K562 (cell line): ENCODE results near the gene TMEM108. TPM values are rescaled to one million over a fixed set of nuclear protein-coding genes. Genes with fewer than 3 reads are reported as not detected.

Source experiments
- ATAC-seq: fragments of 200-7000 bp; cut with Tn5 transposase; 3 replicates; pipeline ENCODE4 v1.9.1; 2020; ENCODE audit warnings: moderate library complexity
- BruUV-seq: library from RNA; stranded (reverse); fragments of 400-500 nt; replicated peaks from 2 replicates; lab custom pipeline; 2021; lab: Mats Ljungman, UMichigan
- CTCF ChIA-PET: fragments of 300-600 bp; formaldehyde crosslinking; extraction: SDS; loops from one replicate; lab custom pipeline; 2021; ENCODE audit warnings: low intra/inter-chr PET ratio; lab: Yijun Ruan, JAX
- POLR2A ChIA-PET: fragments of 300-600, 350-650 bp; sonication (Branson Sonifier 250); formaldehyde crosslinking; extraction: SDS; loops from one replicate; lab custom pipeline; 2021; ENCODE audit warnings: antibody characterized with exemption, inconsistent platforms; lab: Yijun Ruan, JAX
- DNase-seq, 4 experiments: peaks; one replicate each; pipeline versions ENCODE4 v3.0.0 to v3.0.0-alpha.2; 2011 to 2018; ENCODE audit warnings: low spot score in 3 of 4, mixed read lengths in 3 of 4; ENCODE audit errors: extremely low read depth in 1 of 4
- FAIRE-seq: peaks from 2 replicates; lab custom pipeline; 2011; peaks lifted over from hg19 to GRCh38; lab: Jason Lieb, UNC
- H2AFZ ChIP-seq: 2 replicates; pipeline ENCODE4 v1.6.0; 2011; ENCODE audit warnings: low read depth, low read length, control low read depth, inconsistent platforms
- H3K27ac ChIP-seq: fragments of 200-600 bp; 3 replicates; pipeline ENCODE4 v1.8.0; 2011; ENCODE audit warnings: low read depth, mild to moderate bottlenecking, control low read depth, inconsistent platforms, low read length, moderate library complexity, mixed read lengths; ENCODE audit errors: extremely low read depth
- H3K27me3 ChIP-seq, 2 experiments: fragments of 300-600 bp in 1 of 2; 2 replicates in 1 of 2; 3 replicates in 1 of 2; pipeline versions ENCODE4 v1.6.0 to v1.8.0; 2011; ENCODE audit warnings: inconsistent platforms in 2 of 2, low read length in 2 of 2, mild to moderate bottlenecking in 1 of 2, mixed read lengths in 1 of 2, moderate library complexity in 1 of 2; ENCODE audit not compliant: control insufficient read depth in 2 of 2, insufficient read depth in 2 of 2
- H3K36me3 ChIP-seq: fragments of 300-600 bp; 3 replicates; pipeline ENCODE4 v1.8.0; 2011; ENCODE audit warnings: mild to moderate bottlenecking, low read length, inconsistent platforms; ENCODE audit not compliant: control insufficient read depth, insufficient read depth
- H3K4me1 ChIP-seq, 2 experiments: fragments of 200-600 bp in 1 of 2; replicated peaks in 1 of 2; 2 replicates in 1 of 2; 3 replicates in 1 of 2; pipeline versions ENCODE4 v1.5.1 to v1.8.0; 2011; ENCODE audit warnings: inconsistent platforms in 2 of 2, low read length in 2 of 2, mild to moderate bottlenecking in 1 of 2, mixed read lengths in 1 of 2, moderate library complexity in 1 of 2; ENCODE audit not compliant: control insufficient read depth in 2 of 2, insufficient read depth in 2 of 2
- H3K4me2 ChIP-seq: 2 replicates; pipeline ENCODE4 v1.6.1; 2011; ENCODE audit warnings: low read length, control low read depth, inconsistent platforms, mixed read lengths; ENCODE audit not compliant: insufficient read depth
- H3K4me3 ChIP-seq: fragments of 200-600 bp; sonication (generic), shearing (Covaris generic); 2 replicates; pipeline ENCODE4 v1.5.1; 2016; ENCODE audit warnings: control low read depth, inconsistent platforms
- H3K79me2 ChIP-seq: fragments of 200-600 bp; 3 replicates; pipeline ENCODE4 v1.8.0; 2011; ENCODE audit warnings: low read length, inconsistent platforms; ENCODE audit not compliant: control insufficient read depth, insufficient read depth
- H3K9ac ChIP-seq, 2 experiments: 2 replicates each; pipeline versions ENCODE4 v1.6.0 to v1.6.1; 2011; ENCODE audit warnings: low read depth in 2 of 2, low read length in 2 of 2, control low read depth in 1 of 2, inconsistent platforms in 1 of 2, mild to moderate bottlenecking in 1 of 2, mixed read lengths in 1 of 2; ENCODE audit not compliant: insufficient read depth in 1 of 2
- H3K9me1 ChIP-seq: one replicate; pipeline ENCODE4 v1.6.0; 2011; ENCODE audit warnings: inconsistent platforms, mild to moderate bottlenecking, low read length, moderate library complexity; ENCODE audit not compliant: control insufficient read depth, insufficient read depth
- H3K9me3 ChIP-seq: replicated peaks from 2 replicates; pipeline ENCODE4 v1.5.1; 2011; ENCODE audit warnings: low read depth, low read length, inconsistent platforms; ENCODE audit not compliant: control insufficient read depth, insufficient read depth
- H4K20me1 ChIP-seq: replicated peaks from 2 replicates; pipeline ENCODE4 v1.6.1; 2011; ENCODE audit warnings: low read length, inconsistent platforms, mixed read lengths; ENCODE audit not compliant: control insufficient read depth, insufficient read depth
- ETS1 ChIP-seq: conservative IDR thresholded peaks from 2 replicates; pipeline ENCODE4 v1.6.1; 2011; ENCODE audit warnings: low read depth, mild to moderate bottlenecking, low read length; ENCODE audit not compliant: control insufficient read depth
- FOXM1 ChIP-seq, 2 experiments: fragments of 450-650 bp in 1 of 2; sonication (generic) in 1 of 2; formaldehyde crosslinking in 1 of 2; IDR thresholded peaks; 2 replicates each; pipeline versions ENCODE4 v1.6.1 to v1.9.0; 2017 to 2022; ENCODE audit warnings: low read depth in 2 of 2, mild to moderate bottlenecking in 2 of 2, missing genetic modification reagents in 1 of 2, moderate library complexity in 1 of 2
- GATAD2A ChIP-seq: fragments of 450-650 bp; IDR thresholded peaks from 2 replicates; pipeline ENCODE4 v1.6.1; 2017
- LARP7 ChIP-seq: fragments of 450-650 bp; IDR thresholded peaks from 2 replicates; pipeline ENCODE4 v1.6.1; 2016
- NR4A1 ChIP-seq, 2 experiments: fragments of 250-450 bp in 1 of 2; fragments of 450-650 bp in 1 of 2; sonication (Bioruptor Pico) in 1 of 2; IDR thresholded peaks; 2 replicates each; pipeline versions ENCODE4 v1.4.0 to v1.6.1; 2016 to 2020; ENCODE audit warnings: mild to moderate bottlenecking in 2 of 2, missing compliant biosample characterization in 1 of 2, missing genetic modification characterization in 1 of 2, moderate library complexity in 1 of 2
- POLR2A ChIP-seq: fragments of 450-650 bp; conservative IDR thresholded peaks from 2 replicates; pipeline ENCODE4 v1.6.1; 2016
- SIN3A ChIP-seq, 2 experiments: fragments of 150-350 bp in 1 of 2; IDR thresholded peaks; 2 replicates each; pipeline ENCODE4 v1.6.1; 2011 to 2016; ENCODE audit warnings: borderline replicate concordance in 2 of 2, low read depth in 2 of 2, low read length in 2 of 2, mild to moderate bottlenecking in 2 of 2, moderate library complexity in 2 of 2; ENCODE audit not compliant: control insufficient read depth in 1 of 2
- SMAD4 ChIP-seq: fragments of 250-450 bp; sonication (Bioruptor Pico); conservative IDR thresholded peaks from 2 replicates; pipeline ENCODE4 v1.8.0; 2021; ENCODE audit warnings: inconsistent platforms, mild to moderate bottlenecking, moderate library complexity
- SNRNP70 ChIP-seq: fragments of 200-400 bp; formaldehyde crosslinking; optimal IDR thresholded peaks from 2 replicates; pipeline ENCODE3; 2017; ENCODE audit warnings: low read depth, low read length
- ZKSCAN3 ChIP-seq: fragments of 250-450 bp; sonication (Bioruptor Pico); IDR thresholded peaks from 2 replicates; pipeline ENCODE4 v1.4.0; 2020
- WGBS: fragments of 100-300 bp; shearing (Covaris generic); methylation state at CpG from one replicate; pipeline ENCODE4 v1.1.6; 2016; ENCODE audit warnings: low coverage, mixed read lengths; ENCODE audit not compliant: insufficient coverage; ENCODE audit errors: missing lambda C conversion rate; 5-methylcytosine and 5-hydroxymethylcytosine counted together
- in situ Hi-C: fragments of 300-500 bp; cut with MboI; formaldehyde crosslinking; loops from 4 replicates; pipeline ENCODE4 v1.15.0; 2018; ENCODE audit warnings: inconsistent platforms, mixed read lengths
- intact Hi-C: fragments of 100-400 bp; cut with micrococcal nuclease; formaldehyde crosslinking; loops from 2 replicates; pipeline ENCODE4 v1.14.2; 2022
- polyA plus RNA-seq, 8 experiments: library from polyadenylated mRNA; depleted of rRNA in 4 of 8; stranded (reverse) in 5 of 8; unstranded in 3 of 8; fragments of >200 nt; fragmentation: Nextera tagmentation in 2 of 8; fragmentation: Illumina TruSeq in 1 of 8; extraction: Ambion mirVana in 2 of 8; extraction: Trizol in 1 of 8; gene quantifications; 2 replicates each; pipeline versions ENCODE4 v1.2.1 to v1.2.3, GENCODE V29; 2011 to 2014; ENCODE audit warnings: inconsistent platforms in 1 of 8, missing spikeins in 1 of 8
- total RNA-seq, 7 experiments: library from RNA; depleted of rRNA in 6 of 7; stranded (reverse); fragments of >200 nt in 6 of 7; fragmentation: Illumina TruSeq in 2 of 7; extraction: Trizol in 2 of 7; gene quantifications; 2 replicates each; pipeline versions ENCODE4 v1.2.1 to v1.2.3, GENCODE V29; 2011 to 2021; ENCODE audit warnings: low replicate concordance in 1 of 7
- TF ChIP-seq, protein P1 (sequence below): fragments of 250-450 bp; sonication (Bioruptor Pico); IDR thresholded peaks from 2 replicates; pipeline ENCODE4 v1.5.0; 2021
- TF ChIP-seq, protein P2 (sequence below): fragments of 250-450 bp; sonication (Bioruptor Pico); IDR thresholded peaks from 2 replicates; pipeline ENCODE4 v1.4.0; 2020; ENCODE audit warnings: mild to moderate bottlenecking, moderate library complexity

Gene TMEM108
- total and polyA plus RNA-seq, 9 of the 15 experiments (the other 6 are each of a cell fraction or from before 2014, with no cell fraction given) = 0.65 to 11.1 (median 3.4) TPM

GRCh38 chr3:133089906-133090485, 51.8 kb downstream of the TMEM108 start:
- Histone ChIP-seq H3K4me3 (no peak overlapping the region), H4K20me1 (no peaks in the 10 kb centered on the region), H3K79me2 (no peaks in the 10 kb centered on the region), H3K4me2 (no peak overlapping the region), H3K4me1 (no peaks in the 10 kb centered on the region; a peak in 1 of 5 replicates), H3K27me3 (no peaks in the 10 kb centered on the region), H3K9me1 (no peaks in the 10 kb centered on the region), H3K9me3 (no peaks in the 10 kb centered on the region), H3K36me3 (no peaks in the 10 kb centered on the region), H2AFZ (no peak overlapping the region), H3K9ac (no peak overlapping the region), H3K27ac (no peak overlapping the region)
- no TSS peak for BruUV-seq
- in situ Hi-C loops (no loop called here), intact Hi-C loops (no loop called here)
- no peak for FAIRE-seq
- TF ChIP-seq POLR2A = no peak
- TF ChIP-seq LARP7 = no peak
- TF ChIP-seq, protein P1, sequence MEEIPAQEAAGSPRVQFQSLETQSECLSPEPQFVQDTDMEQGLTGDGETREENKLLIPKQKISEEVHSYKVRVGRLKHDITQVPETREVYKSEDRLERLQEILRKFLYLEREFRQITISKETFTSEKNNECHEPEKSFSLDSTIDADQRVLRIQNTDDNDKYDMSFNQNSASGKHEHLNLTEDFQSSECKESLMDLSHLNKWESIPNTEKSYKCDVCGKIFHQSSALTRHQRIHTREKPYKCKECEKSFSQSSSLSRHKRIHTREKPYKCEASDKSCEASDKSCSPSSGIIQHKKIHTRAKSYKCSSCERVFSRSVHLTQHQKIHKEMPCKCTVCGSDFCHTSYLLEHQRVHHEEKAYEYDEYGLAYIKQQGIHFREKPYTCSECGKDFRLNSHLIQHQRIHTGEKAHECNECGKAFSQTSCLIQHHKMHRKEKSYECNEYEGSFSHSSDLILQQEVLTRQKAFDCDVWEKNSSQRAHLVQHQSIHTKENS (CRISPR knock-in tag) = no peak
- TF ChIP-seq SNRNP70 = no peak
- TF ChIP-seq GATAD2A = no peak
- TF ChIP-seq SIN3A (IDR thresholded peaks at IDR 0.05; ENCODE audit: borderline replicate concordance in 2 of 2, control insufficient read depth in 1 of 2, low read depth in 2 of 2, low read length in 2 of 2) = no peak
- TF ChIP-seq FOXM1 (IDR thresholded peaks at IDR 0.05; ENCODE audit: low read depth) = no peak
- no peak for TF ChIP-seq FOXM1 (CRISPR knock-in tag; IDR thresholded peaks at IDR 0.05; ENCODE audit: low read depth)
- no peak for TF ChIP-seq NR4A1 (CRISPR knock-in tag; IDR thresholded peaks at IDR 0.05)
- no peak for TF ChIP-seq NR4A1 (tag; IDR thresholded peaks at IDR 0.05)
- no peak for TF ChIP-seq ETS1
- TF ChIP-seq ZKSCAN3 (CRISPR knock-in tag) = no peak
- TF ChIP-seq, protein P2, sequence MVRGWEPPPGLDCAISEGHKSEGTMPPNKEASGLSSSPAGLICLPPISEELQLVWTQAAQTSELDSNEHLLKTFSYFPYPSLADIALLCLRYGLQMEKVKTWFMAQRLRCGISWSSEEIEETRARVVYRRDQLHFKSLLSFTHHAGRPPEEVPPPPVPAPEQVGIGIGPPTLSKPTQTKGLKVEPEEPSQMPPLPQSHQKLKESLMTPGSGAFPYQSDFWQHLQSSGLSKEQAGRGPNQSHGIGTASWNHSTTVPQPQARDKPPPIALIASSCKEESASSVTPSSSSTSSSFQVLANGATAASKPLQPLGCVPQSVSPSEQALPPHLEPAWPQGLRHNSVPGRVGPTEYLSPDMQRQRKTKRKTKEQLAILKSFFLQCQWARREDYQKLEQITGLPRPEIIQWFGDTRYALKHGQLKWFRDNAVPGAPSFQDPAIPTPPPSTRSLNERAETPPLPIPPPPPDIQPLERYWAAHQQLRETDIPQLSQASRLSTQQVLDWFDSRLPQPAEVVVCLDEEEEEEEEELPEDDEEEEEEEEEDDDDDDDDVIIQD (CRISPR knock-in tag) = no peak
- no peak for TF ChIP-seq SMAD4 (CRISPR knock-in tag)
- DNase-seq = no peak
- no peak for ATAC-seq
- CTCF ChIA-PET = no interaction called here
- POLR2A ChIA-PET = interaction anchor here (1.1 kb wide), 1 partner anchor 10 kb away, joined by 3 read pairs; no protein-coding TSS in a partner anchor
- 16% methylated on average over 2 of the region's 2 CpGs for WGBS
